SK-N-SH (cell line): ENCODE measurements around the gene UQCR10. TPM values are rescaled to one million over a fixed set of nuclear protein-coding genes. Genes with fewer than 3 reads are reported as not detected.
"Not testable (repeated sequence)": the region's sequence is repeated elsewhere in the genome, so short reads cannot be mapped to it uniquely, and the experiment has no call there.

ENCODE experiments used
- CTCF ChIA-PET: fragments of 300-600, 350-600 bp; formaldehyde crosslinking; extraction: SDS; loops from one replicate; lab custom pipeline; 2021; lab: Yijun Ruan, JAX
- POLR2A ChIA-PET: fragments of 350-600 bp; sonication (Branson Sonifier 250); formaldehyde crosslinking; extraction: SDS; loops from one replicate; lab custom pipeline; 2020; ENCODE audit warnings: antibody characterized with exemption, inconsistent platforms; lab: Yijun Ruan, JAX
- DNase-seq: peaks from one replicate; pipeline ENCODE4 v3.0.0; 2012
- H2AFZ ChIP-seq: fragments of 200-600 bp; sonication (generic); 2 replicates; pipeline ENCODE4 v1.8.1; 2016; ENCODE audit warnings: antibody characterized with exemption, mild to moderate bottlenecking, low read depth
- H3F3A ChIP-seq: fragments of 200-600 bp; sonication (generic); replicated peaks from 2 replicates; pipeline ENCODE3; 2016; ENCODE audit warnings: antibody characterized with exemption, mild to moderate bottlenecking; ENCODE audit not compliant: insufficient read depth
- H3K27ac ChIP-seq, 2 experiments: fragments of 200-500 bp in 1 of 2; fragments of 200-600 bp in 1 of 2; sonication (Bioruptor generic) in 1 of 2; sonication (generic), shearing (Covaris generic) in 1 of 2; 2 replicates each; pipeline versions ENCODE4 v1.5.1 to v1.6.1; 2014 to 2016; ENCODE audit warnings: low read depth in 2 of 2, inconsistent platforms in 1 of 2, low read length in 1 of 2, mild to moderate bottlenecking in 1 of 2, mixed read lengths in 1 of 2
- H3K27me3 ChIP-seq: fragments of 200-600 bp; sonication (generic), shearing (Covaris generic); 2 replicates; pipeline ENCODE4 v1.6.1; 2016; ENCODE audit warnings: mixed run types; ENCODE audit not compliant: insufficient read depth
- H3K36me3 ChIP-seq, 2 experiments: fragments of 200-500 bp in 1 of 2; fragments of 200-600 bp in 1 of 2; sonication (Bioruptor generic) in 1 of 2; sonication (generic) in 1 of 2; replicated peaks in 1 of 2; 2 replicates each; pipeline versions ENCODE3 to v1.5.1; 2014 to 2016; ENCODE audit warnings: low read length in 1 of 2, mild to moderate bottlenecking in 1 of 2; ENCODE audit not compliant: insufficient read depth in 2 of 2, control insufficient read depth in 1 of 2
- H3K4me1 ChIP-seq, 2 experiments: fragments of 200-500 bp in 1 of 2; fragments of 200-600 bp in 1 of 2; sonication (Bioruptor generic) in 1 of 2; sonication (generic), shearing (Covaris generic) in 1 of 2; 2 replicates each; pipeline versions ENCODE4 v1.5.1 to v1.6.1; 2014 to 2016; ENCODE audit warnings: low read depth in 1 of 2, low read length in 1 of 2, mixed run types in 1 of 2; ENCODE audit not compliant: insufficient read depth in 2 of 2, control insufficient read depth in 1 of 2
- H3K4me2 ChIP-seq: fragments of 200-600 bp; sonication (generic), shearing (Covaris generic); 2 replicates; pipeline ENCODE4 v1.6.1; 2017; ENCODE audit warnings: mixed run types
- H3K4me3 ChIP-seq, 2 experiments: fragments of 200-500 bp in 1 of 2; fragments of 200-600 bp in 1 of 2; sonication (Bioruptor generic) in 1 of 2; sonication (generic), shearing (Covaris generic) in 1 of 2; 2 replicates each; pipeline versions ENCODE4 v1.5.1 to v1.8.1; 2014 to 2016; ENCODE audit warnings: low read depth in 2 of 2, inconsistent platforms in 1 of 2, low read length in 1 of 2, mild to moderate bottlenecking in 1 of 2, mixed read lengths in 1 of 2, moderate library complexity in 1 of 2
- H3K79me2 ChIP-seq: fragments of 200-600 bp; sonication (generic); 2 replicates; pipeline ENCODE4 v1.8.1; 2017; ENCODE audit warnings: mild to moderate bottlenecking; ENCODE audit not compliant: insufficient read depth
- H3K9ac ChIP-seq: fragments of 200-600 bp; sonication (generic); 2 replicates; pipeline ENCODE4 v1.6.1; 2017; ENCODE audit warnings: mixed run types
- H3K9me2 ChIP-seq: fragments of 200-600 bp; sonication (generic); 2 replicates; pipeline ENCODE4 v1.6.1; 2017; ENCODE audit warnings: mixed run types
- H3K9me3 ChIP-seq: fragments of 200-600 bp; sonication (generic); 2 replicates; pipeline ENCODE4 v1.6.1; 2017; ENCODE audit warnings: mixed run types, mild to moderate bottlenecking, moderate library complexity
- H4K20me1 ChIP-seq: fragments of 200-600 bp; sonication (generic); 2 replicates; pipeline ENCODE4 v1.6.1; 2017; ENCODE audit warnings: mild to moderate bottlenecking, mixed run types; ENCODE audit not compliant: insufficient read depth
- POLR2AphosphoS5 ChIP-seq: IDR thresholded peaks from 2 replicates; pipeline ENCODE4 v1.6.1; 2012; ENCODE audit warnings: low read depth, low read length
- RCOR1 ChIP-seq: fragments of 150-350 bp; IDR thresholded peaks from 2 replicates; pipeline ENCODE4 v1.6.1; 2017; ENCODE audit warnings: antibody characterized with exemption, low read length
- RXRA ChIP-seq: IDR thresholded peaks from 2 replicates; pipeline ENCODE4 v1.4.0; 2012; ENCODE audit warnings: low read depth, mild to moderate bottlenecking, borderline replicate concordance
- TCF12 ChIP-seq: IDR thresholded peaks from 2 replicates; pipeline ENCODE4 v1.4.0; 2012
- TEAD4 ChIP-seq: IDR thresholded peaks from 2 replicates; pipeline ENCODE4 v1.4.0; 2012; ENCODE audit warnings: mild to moderate bottlenecking, borderline replicate concordance; ENCODE audit not compliant: insufficient read depth
- YY1 ChIP-seq: IDR thresholded peaks from 2 replicates; pipeline ENCODE4 v1.4.0; 2012; ENCODE audit warnings: low read depth, mild to moderate bottlenecking
- WGBS: methylation state at CpG from one replicate; pipeline ENCODE4 v1.1.6; 2017; ENCODE audit warnings: low lambda C conversion rate; 5-methylcytosine and 5-hydroxymethylcytosine counted together
- polyA plus RNA-seq, 3 experiments: library from polyadenylated mRNA; depleted of rRNA; stranded (reverse); fragments of >200 nt; gene quantifications; 2 replicates each; pipeline ENCODE4 v1.2.3, GENCODE V29; 2012
- TF ChIP-seq, protein P1 (sequence below): IDR thresholded peaks from 2 replicates; pipeline ENCODE4; 2012
- TF ChIP-seq, protein P2 (sequence below): IDR thresholded peaks from 2 replicates; pipeline ENCODE4 v1.4.0; 2012; ENCODE audit warnings: low read depth, borderline replicate concordance

UQCR10 gene
- polyA plus RNA-seq, 1 of the 3 experiments (the other 2 are of a cell fraction) = 248 TPM

DNA sequence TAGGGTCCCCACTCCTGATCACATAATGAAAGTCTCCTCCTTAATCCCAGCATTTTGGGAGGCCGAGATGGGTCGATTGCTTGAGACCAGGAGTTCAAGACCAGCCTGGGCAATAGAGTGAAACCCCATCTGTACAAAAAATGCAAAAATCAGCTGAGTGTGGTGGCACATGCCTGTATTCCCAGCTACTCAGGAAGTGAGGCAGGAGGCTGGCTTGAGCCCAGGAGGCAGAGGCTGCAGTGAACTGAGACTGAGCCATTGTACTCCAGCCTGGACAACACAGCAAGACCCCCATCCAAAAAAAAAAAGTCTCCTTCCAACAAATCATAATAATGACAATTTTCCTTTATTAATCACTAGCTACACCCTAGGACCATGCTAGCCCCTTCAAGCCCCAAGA is 15.5 kb upstream of the UQCR10 start (continued):
- no peak for TF ChIP-seq POLR2AphosphoS5
- TF ChIP-seq, protein P1, sequence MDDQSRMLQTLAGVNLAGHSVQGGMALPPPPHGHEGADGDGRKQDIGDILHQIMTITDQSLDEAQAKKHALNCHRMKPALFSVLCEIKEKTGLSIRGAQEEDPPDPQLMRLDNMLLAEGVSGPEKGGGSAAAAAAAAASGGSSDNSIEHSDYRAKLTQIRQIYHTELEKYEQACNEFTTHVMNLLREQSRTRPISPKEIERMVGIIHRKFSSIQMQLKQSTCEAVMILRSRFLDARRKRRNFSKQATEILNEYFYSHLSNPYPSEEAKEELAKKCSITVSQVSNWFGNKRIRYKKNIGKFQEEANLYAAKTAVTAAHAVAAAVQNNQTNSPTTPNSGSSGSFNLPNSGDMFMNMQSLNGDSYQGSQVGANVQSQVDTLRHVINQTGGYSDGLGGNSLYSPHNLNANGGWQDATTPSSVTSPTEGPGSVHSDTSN = no peak
- no peak for TF ChIP-seq YY1
- TF ChIP-seq RCOR1 = no peak
- TF ChIP-seq RXRA = no peak

DNA sequence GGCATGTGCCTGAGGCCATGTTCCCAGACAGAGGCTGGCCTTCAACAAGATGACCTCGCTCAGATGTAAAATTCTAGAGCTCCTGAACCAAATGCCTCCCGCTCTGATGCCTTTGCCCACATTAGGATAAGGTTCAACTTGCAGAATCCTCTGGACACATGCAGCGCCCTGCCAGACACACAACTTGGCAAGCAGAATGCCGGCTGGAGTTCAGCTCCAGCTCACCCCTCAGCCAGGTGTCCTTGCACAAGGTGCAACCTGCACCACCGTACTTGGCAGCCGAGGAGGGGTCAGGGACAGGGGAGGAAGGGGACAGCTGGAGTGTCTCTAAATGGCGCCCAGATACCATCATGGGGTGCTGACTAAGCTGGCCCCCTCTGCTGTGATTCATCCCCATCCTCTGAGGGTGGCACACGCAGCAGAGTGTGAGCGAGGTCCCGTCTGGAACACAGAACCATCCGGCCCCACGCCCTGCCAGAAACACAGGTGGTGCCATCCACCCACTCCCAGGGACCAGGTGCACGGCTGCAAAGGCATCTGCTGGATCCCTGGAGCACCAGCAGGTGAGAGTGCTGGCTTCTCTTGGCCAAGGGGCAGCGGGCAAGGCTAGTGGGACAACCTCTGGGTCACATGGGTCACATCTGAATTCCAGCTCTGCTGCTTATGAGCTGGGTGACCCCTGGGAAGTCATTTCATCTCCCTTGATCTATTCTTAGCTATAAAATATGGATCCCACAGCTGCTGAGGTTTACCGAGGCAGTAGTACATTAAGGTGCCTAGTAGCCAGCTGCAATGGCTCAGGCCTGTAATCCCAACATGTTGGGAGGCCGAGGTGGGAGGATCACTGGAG is 13.1 kb upstream of the UQCR10 start:
- no peaks in the 10 kb centered on the region for H3K79me2 ChIP-seq
- H3K27ac ChIP-seq = no peak overlapping the region
- H4K20me1 ChIP-seq = 0 out of 2 replicates have a peak, but pooled peaks cover 3% of the 10 kb centered on the region
- H3K9me3 ChIP-seq = no peaks in the 10 kb centered on the region
- no peak overlapping the region for H2AFZ ChIP-seq
- H3K27me3 ChIP-seq = no peaks in the 10 kb centered on the region
- ChIA-PET POLR2A (no interaction called here), CTCF (interaction anchor here (0.9 to 1.3 kb wide), 4 partner anchors 64 to 335 kb away, joined by 3 to 4 read pairs (median 3); no protein-coding TSS in a partner anchor)
- H3K9ac ChIP-seq = no peak overlapping the region
- no peaks in the 10 kb centered on the region for H3F3A ChIP-seq
- 85% methylated on average over 7 of the region's 16 CpGs for WGBS
- H3K4me2 ChIP-seq = no peak overlapping the region
- H3K4me1 ChIP-seq = no peaks in the 10 kb centered on the region
- no peak for DNase-seq
- TF ChIP-seq, protein P2, sequence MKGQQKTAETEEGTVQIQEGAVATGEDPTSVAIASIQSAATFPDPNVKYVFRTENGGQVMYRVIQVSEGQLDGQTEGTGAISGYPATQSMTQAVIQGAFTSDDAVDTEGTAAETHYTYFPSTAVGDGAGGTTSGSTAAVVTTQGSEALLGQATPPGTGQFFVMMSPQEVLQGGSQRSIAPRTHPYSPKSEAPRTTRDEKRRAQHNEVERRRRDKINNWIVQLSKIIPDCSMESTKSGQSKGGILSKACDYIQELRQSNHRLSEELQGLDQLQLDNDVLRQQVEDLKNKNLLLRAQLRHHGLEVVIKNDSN = no peak
- TF ChIP-seq, protein P1 = no peak
- TF ChIP-seq TCF12 (no peak), TEAD4 (no peak)
- H3K9me2 ChIP-seq = no peaks in the 10 kb centered on the region
- H3K36me3 ChIP-seq = no peaks in the 10 kb centered on the region
- H3K4me3 ChIP-seq = no peak overlapping the region

DNA sequence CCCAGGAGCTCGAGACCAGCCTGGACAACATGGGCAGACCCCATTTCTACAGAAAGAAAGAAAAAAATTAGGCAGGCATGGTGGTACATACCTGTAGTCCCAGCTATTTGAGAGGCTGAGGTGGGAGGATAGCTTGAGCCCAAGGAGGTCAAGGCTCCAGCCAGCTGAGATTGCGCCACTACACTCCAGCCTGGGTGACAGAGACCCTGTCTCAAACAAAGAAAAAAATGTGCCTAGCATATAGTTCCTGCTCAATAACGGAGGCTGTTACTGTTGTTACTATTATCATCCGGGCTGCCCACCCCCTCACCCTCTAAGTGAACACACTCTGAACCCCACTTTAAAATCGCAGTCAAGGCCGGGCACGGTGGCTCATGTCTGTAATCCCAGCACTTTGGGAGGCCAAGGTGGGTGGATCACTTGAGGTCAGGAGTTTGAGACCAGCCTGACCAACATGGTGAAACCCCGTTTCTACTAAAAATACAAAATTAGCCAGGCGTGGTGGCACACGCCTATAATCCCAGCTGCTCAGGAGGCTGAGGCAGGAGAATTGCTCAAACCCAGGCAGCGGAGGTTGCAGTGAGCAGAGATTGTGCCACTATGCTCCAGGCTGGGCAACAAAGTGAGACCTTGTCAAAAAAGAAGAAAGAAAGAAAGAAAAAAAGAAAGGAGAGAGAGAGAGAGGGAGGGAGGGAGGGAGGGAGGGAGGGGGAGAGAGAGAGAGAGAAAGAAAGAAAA is 12.3 kb upstream of the UQCR10 start:
- H3F3A ChIP-seq, H3K4me2 ChIP-seq, H2AFZ ChIP-seq, H3K4me1 ChIP-seq, H3K9ac ChIP-seq, DNase-seq, H3K27me3 ChIP-seq, H3K27ac ChIP-seq, POLR2A ChIA-PET, H3K9me2 ChIP-seq, H3K79me2 ChIP-seq, H3K4me3 ChIP-seq, H4K20me1 ChIP-seq, H3K36me3 ChIP-seq, H3K9me3 ChIP-seq: not testable (repeated sequence)
- 93% methylated on average over 11 of the region's 11 CpGs for WGBS
- CTCF ChIA-PET = interaction anchor here (0.6 to 1.5 kb wide), 5 partner anchors 65 to 554 kb away, joined by 3 to 4 read pairs (median 3); no protein-coding TSS in a partner anchor
